Measurements from ENCODE around the gene FAM13C.

The FAM13C gene

DNA sequence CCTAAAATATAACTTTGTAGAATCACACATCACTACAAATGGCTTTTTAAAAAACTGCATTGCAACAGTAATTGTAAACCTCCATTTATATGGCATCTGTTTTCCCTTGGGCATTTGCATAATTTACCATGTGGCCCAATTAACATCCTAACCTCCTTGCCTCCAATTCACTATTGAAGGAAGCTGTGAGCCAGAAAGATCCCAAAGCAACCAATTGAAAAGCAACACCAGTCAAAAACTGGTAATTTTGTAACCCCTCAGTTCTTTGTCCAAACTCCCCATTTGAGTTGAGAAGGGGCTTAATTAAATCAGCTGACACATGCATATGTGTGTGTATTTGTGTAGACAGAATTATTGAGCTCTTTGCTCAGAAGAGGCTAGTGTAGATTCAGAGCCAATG is 90.3 kb downstream of the FAM13C start:
- H3K23ac ChIP-seq (ENCODE audit: low read length) = no peak overlapping the region
- no peak overlapping the region for H2AK5ac ChIP-seq (ENCODE audit: low read length)
- H4K8ac ChIP-seq (ENCODE audit: low read depth, low read length) = no peak overlapping the region
- no peak for DNase-seq
- H3K36me3 ChIP-seq (ENCODE audit: control insufficient read depth, insufficient read depth, low read length) = no peaks in the 10 kb centered on the region
- H3K79me1 ChIP-seq (ENCODE audit: low read length) = no peaks in the 10 kb centered on the region
- no peak overlapping the region for H3K4ac ChIP-seq (ENCODE audit: low read depth, low read length)
- H3K79me2 ChIP-seq (ENCODE audit: control insufficient read depth, insufficient read depth, low read length) = no peaks in the 10 kb centered on the region
- H2BK15ac ChIP-seq (replicated peaks; ENCODE audit: low read depth) = no peak overlapping the region
- no peak overlapping the region for H2BK5ac ChIP-seq (ENCODE audit: low read length)
- H3K4me2 ChIP-seq (ENCODE audit: low read length) = no peak overlapping the region
- H3K27me3 ChIP-seq (ENCODE audit: insufficient read depth, low read length, poor library complexity) = no peaks in the 10 kb centered on the region
- H3K9ac ChIP-seq (ENCODE audit: low read length) = no peak overlapping the region
- H3K27ac ChIP-seq (ENCODE audit: low read depth, low read length) = no peak overlapping the region
- H2BK120ac ChIP-seq (ENCODE audit: low read depth, low read length) = no peak overlapping the region
- H3K18ac ChIP-seq (ENCODE audit: low read length) = no peak overlapping the region
- no peak overlapping the region for H3K56ac ChIP-seq (ENCODE audit: low read length)
- H4K5ac ChIP-seq (ENCODE audit: low read length) = no peak overlapping the region
- H3K4me3 ChIP-seq (ENCODE audit: low read length) = no peak overlapping the region
- H3K4me1 ChIP-seq (ENCODE audit: control insufficient read depth, low read depth, low read length) = no peaks in the 10 kb centered on the region

DNA sequence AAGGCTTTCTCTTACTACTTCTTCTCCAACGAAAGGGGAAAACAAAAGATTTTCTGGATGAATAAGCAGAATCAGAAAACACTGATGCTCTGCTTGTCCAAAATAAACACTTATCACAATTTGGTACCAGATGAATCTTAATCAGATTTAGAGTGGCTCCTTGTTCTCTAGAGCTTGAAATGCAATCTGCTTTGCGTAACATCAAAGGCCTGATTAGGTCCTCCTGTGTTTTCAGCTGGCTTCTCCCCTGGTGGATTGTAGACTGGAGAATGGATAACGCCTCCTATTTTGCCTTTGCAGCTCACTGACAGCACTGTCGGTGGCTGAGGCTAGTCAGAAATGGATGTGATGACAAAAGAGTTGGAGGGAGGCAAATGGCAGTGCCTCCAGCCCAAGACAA is 91.2 kb downstream of the FAM13C start:
- Histone ChIP-seq H3K18ac (ENCODE audit: low read length) (no peak overlapping the region), H3K79me1 (ENCODE audit: low read length) (no peaks in the 10 kb centered on the region), H3K4me1 (ENCODE audit: control insufficient read depth, low read depth, low read length) (no peaks in the 10 kb centered on the region), H2AK5ac (ENCODE audit: low read length) (no peak overlapping the region), H2BK15ac (replicated peaks; ENCODE audit: low read depth) (no peak overlapping the region), H3K79me2 (ENCODE audit: control insufficient read depth, insufficient read depth, low read length) (no peaks in the 10 kb centered on the region), H2BK120ac (ENCODE audit: low read depth, low read length) (no peak overlapping the region), H3K4me3 (ENCODE audit: low read length) (no peak overlapping the region), H3K4me2 (ENCODE audit: low read length) (no peak overlapping the region), H3K9ac (ENCODE audit: low read length) (no peak overlapping the region), H4K8ac (ENCODE audit: low read depth, low read length) (no peak overlapping the region), H3K4ac (ENCODE audit: low read depth, low read length) (no peak overlapping the region), H4K5ac (ENCODE audit: low read length) (no peak overlapping the region), H3K27me3 (ENCODE audit: insufficient read depth, low read length, poor library complexity) (no peaks in the 10 kb centered on the region), H2BK5ac (ENCODE audit: low read length) (no peak overlapping the region), H3K23ac (ENCODE audit: low read length) (no peak overlapping the region), H3K27ac (ENCODE audit: low read depth, low read length) (no peak overlapping the region), H3K56ac (ENCODE audit: low read length) (no peak overlapping the region), H3K36me3 (ENCODE audit: control insufficient read depth, insufficient read depth, low read length) (no peaks in the 10 kb centered on the region)
- no CpG with 5 or more reads among the region's 4 CpGs for WGBS (ENCODE audit: extremely low coverage, insufficient coverage, low lambda C conversion rate)
- DNase-seq = no peak

DNA sequence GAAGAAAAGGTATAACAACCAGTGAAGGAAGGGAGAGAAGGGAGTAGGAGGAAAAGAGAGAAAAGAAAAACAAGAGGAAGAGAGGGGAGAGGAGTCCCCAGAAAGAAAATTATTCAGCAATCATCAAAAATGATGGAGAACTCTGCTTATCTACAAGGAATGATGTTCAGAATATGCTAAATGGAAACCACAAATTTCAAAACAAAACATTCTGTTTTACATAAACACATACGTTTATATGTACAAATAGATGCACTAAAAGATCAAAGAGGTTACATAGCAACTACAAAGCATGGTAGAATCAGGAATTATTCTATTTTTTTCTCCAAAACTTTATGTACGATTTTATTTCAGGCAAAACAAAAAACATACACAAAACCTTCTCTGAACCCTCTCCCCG is 91.9 kb downstream of the FAM13C start:
- no CpG with 5 or more reads among the region's 3 CpGs for WGBS (ENCODE audit: extremely low coverage, insufficient coverage, low lambda C conversion rate)
- H3K79me1 ChIP-seq (ENCODE audit: low read length) = no peaks in the 10 kb centered on the region
- no peak overlapping the region for H3K9ac ChIP-seq (ENCODE audit: low read length)
- no peak overlapping the region for H2BK5ac ChIP-seq (ENCODE audit: low read length)
- H3K79me2 ChIP-seq (ENCODE audit: control insufficient read depth, insufficient read depth, low read length) = no peaks in the 10 kb centered on the region
- no peak overlapping the region for H4K8ac ChIP-seq (ENCODE audit: low read depth, low read length)
- H2BK120ac ChIP-seq (ENCODE audit: low read depth, low read length) = no peak overlapping the region
- H3K4me2 ChIP-seq (ENCODE audit: low read length) = no peak overlapping the region
- no peak overlapping the region for H3K4ac ChIP-seq (ENCODE audit: low read depth, low read length)
- no peak overlapping the region for H3K18ac ChIP-seq (ENCODE audit: low read length)
- no peak overlapping the region for H2BK15ac ChIP-seq (replicated peaks; ENCODE audit: low read depth)
- no peak overlapping the region for H3K56ac ChIP-seq (ENCODE audit: low read length)
- DNase-seq = no peak
- H3K27me3 ChIP-seq (ENCODE audit: insufficient read depth, low read length, poor library complexity) = no peaks in the 10 kb centered on the region
- H3K36me3 ChIP-seq (ENCODE audit: control insufficient read depth, insufficient read depth, low read length) = no peaks in the 10 kb centered on the region
- no peak overlapping the region for H3K27ac ChIP-seq (ENCODE audit: low read depth, low read length)
- H4K5ac ChIP-seq (ENCODE audit: low read length) = no peak overlapping the region
- no peak overlapping the region for H2AK5ac ChIP-seq (ENCODE audit: low read length)
- no peaks in the 10 kb centered on the region for H3K4me1 ChIP-seq (ENCODE audit: control insufficient read depth, low read depth, low read length)
- H3K23ac ChIP-seq (ENCODE audit: low read length) = no peak overlapping the region
- no peak overlapping the region for H3K4me3 ChIP-seq (ENCODE audit: low read length)

DNA sequence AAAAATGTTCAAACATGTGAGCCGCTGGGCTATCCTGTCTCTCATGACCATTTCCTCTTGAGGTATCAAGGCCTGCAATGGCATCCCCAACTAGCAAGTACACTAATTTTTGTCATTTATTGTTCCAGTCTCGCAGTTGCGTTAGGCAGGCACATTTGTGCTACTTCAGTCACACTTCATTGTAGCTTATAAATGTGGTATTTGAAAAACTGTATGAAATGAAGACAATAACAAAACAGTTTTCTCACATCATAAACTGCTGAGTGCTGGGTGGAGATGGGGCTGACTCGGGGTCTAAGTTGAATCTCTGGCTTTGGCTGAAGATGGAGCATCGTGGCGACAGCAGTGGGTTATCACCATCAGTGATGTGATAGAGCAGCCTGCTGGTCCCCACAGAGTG is 92.7 kb downstream of the FAM13C start:
- Histone ChIP-seq H3K27ac (ENCODE audit: low read depth, low read length) (no peak overlapping the region), H4K8ac (ENCODE audit: low read depth, low read length) (no peak overlapping the region), H3K9ac (ENCODE audit: low read length) (no peak overlapping the region), H2BK120ac (ENCODE audit: low read depth, low read length) (no peak overlapping the region), H3K56ac (ENCODE audit: low read length) (no peak overlapping the region), H2BK15ac (replicated peaks; ENCODE audit: low read depth) (no peak overlapping the region), H3K79me2 (ENCODE audit: control insufficient read depth, insufficient read depth, low read length) (no peaks in the 10 kb centered on the region), H2BK5ac (ENCODE audit: low read length) (no peak overlapping the region), H3K18ac (ENCODE audit: low read length) (no peak overlapping the region), H3K4me3 (ENCODE audit: low read length) (no peak overlapping the region), H3K79me1 (ENCODE audit: low read length) (no peaks in the 10 kb centered on the region), H3K27me3 (ENCODE audit: insufficient read depth, low read length, poor library complexity) (no peaks in the 10 kb centered on the region), H2AK5ac (ENCODE audit: low read length) (no peak overlapping the region), H3K23ac (ENCODE audit: low read length) (no peak overlapping the region), H4K5ac (ENCODE audit: low read length) (no peak overlapping the region), H3K36me3 (ENCODE audit: control insufficient read depth, insufficient read depth, low read length) (no peaks in the 10 kb centered on the region), H3K4me2 (ENCODE audit: low read length) (no peak overlapping the region), H3K4ac (ENCODE audit: low read depth, low read length) (no peak overlapping the region), H3K4me1 (ENCODE audit: control insufficient read depth, low read depth, low read length) (no peaks in the 10 kb centered on the region)
- WGBS (ENCODE audit: extremely low coverage, insufficient coverage, low lambda C conversion rate) = no CpG with 5 or more reads among the region's 6 CpGs
- no peak for DNase-seq

DNA sequence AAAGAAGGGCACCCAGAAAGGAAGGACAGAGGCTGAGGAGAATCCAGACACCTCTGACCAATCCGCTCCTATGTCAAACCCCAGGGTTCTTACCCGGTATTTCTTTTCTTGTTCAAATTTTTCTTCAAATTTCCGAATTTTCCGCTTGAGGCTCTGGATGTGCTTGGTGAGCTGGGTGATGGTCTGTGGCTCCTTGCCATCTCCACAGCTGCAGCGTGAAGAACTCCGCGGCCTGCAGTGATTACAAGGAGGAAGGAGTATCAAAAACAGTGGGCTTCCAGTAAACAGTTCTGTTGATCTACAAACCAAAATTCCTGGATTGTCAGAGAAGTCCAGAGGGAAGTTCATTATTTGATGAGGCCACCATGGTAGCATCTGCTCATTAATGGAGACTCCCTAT is 93.9 kb downstream of the FAM13C start:
- no peaks in the 10 kb centered on the region for H3K79me2 ChIP-seq (ENCODE audit: control insufficient read depth, insufficient read depth, low read length)
- no peaks in the 10 kb centered on the region for H3K36me3 ChIP-seq (ENCODE audit: control insufficient read depth, insufficient read depth, low read length)
- no peak overlapping the region for H2BK15ac ChIP-seq (replicated peaks; ENCODE audit: low read depth)
- no peaks in the 10 kb centered on the region for H3K4me1 ChIP-seq (ENCODE audit: control insufficient read depth, low read depth, low read length)
- no peak overlapping the region for H3K9ac ChIP-seq (ENCODE audit: low read length)
- H3K23ac ChIP-seq (ENCODE audit: low read length) = no peak overlapping the region
- H3K4ac ChIP-seq (ENCODE audit: low read depth, low read length) = no peak overlapping the region
- no peak overlapping the region for H3K56ac ChIP-seq (ENCODE audit: low read length)
- no peak for DNase-seq
- no peak overlapping the region for H3K4me2 ChIP-seq (ENCODE audit: low read length)
- no peak overlapping the region for H3K18ac ChIP-seq (ENCODE audit: low read length)
- H4K5ac ChIP-seq (ENCODE audit: low read length) = no peak overlapping the region
- H2BK120ac ChIP-seq (ENCODE audit: low read depth, low read length) = no peak overlapping the region
- no peaks in the 10 kb centered on the region for H3K79me1 ChIP-seq (ENCODE audit: low read length)
- no peak overlapping the region for H3K4me3 ChIP-seq (ENCODE audit: low read length)
- H4K8ac ChIP-seq (ENCODE audit: low read depth, low read length) = no peak overlapping the region
- H3K27ac ChIP-seq (ENCODE audit: low read depth, low read length) = no peak overlapping the region
- WGBS (ENCODE audit: extremely low coverage, insufficient coverage, low lambda C conversion rate) = no CpG with 5 or more reads among the region's 7 CpGs
- H3K27me3 ChIP-seq (ENCODE audit: insufficient read depth, low read length, poor library complexity) = no peaks in the 10 kb centered on the region
- no peak overlapping the region for H2AK5ac ChIP-seq (ENCODE audit: low read length)
- H2BK5ac ChIP-seq (ENCODE audit: low read length) = no peak overlapping the region

DNA sequence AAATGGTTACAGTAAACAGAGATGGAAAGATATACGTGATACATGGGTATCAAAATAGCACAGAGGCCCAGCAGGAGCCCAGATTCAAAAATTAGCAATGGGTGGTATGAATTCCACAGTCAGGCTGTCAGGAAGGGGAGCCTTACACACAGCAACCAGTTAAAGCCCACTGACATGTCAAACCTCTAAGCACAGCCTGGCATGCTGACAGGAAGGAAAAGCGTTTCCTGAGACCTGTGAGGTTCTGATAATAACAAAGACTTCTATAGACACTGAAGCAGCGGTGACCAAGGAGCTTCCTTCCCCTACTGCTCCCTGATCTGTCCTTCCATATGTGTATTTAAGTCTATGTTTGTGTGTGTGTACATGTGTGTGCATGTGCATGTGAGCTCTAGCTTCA is 96.0 kb downstream of the FAM13C start:
- 100% methylated on average over 1 of the region's 3 CpGs for WGBS (ENCODE audit: extremely low coverage, insufficient coverage, low lambda C conversion rate)
- no peak overlapping the region for H3K4me2 ChIP-seq (ENCODE audit: low read length)
- no peak overlapping the region for H2BK5ac ChIP-seq (ENCODE audit: low read length)
- H3K23ac ChIP-seq (ENCODE audit: low read length) = no peak overlapping the region
- no peak overlapping the region for H3K27ac ChIP-seq (ENCODE audit: low read depth, low read length)
- H3K4me3 ChIP-seq (ENCODE audit: low read length) = no peak overlapping the region
- H3K56ac ChIP-seq (ENCODE audit: low read length) = no peak overlapping the region
- H4K5ac ChIP-seq (ENCODE audit: low read length) = no peak overlapping the region
- H3K4ac ChIP-seq (ENCODE audit: low read depth, low read length) = no peak overlapping the region
- H3K18ac ChIP-seq (ENCODE audit: low read length) = no peak overlapping the region
- no peaks in the 10 kb centered on the region for H3K27me3 ChIP-seq (ENCODE audit: insufficient read depth, low read length, poor library complexity)
- H3K79me2 ChIP-seq (ENCODE audit: control insufficient read depth, insufficient read depth, low read length) = no peaks in the 10 kb centered on the region
- no peaks in the 10 kb centered on the region for H3K79me1 ChIP-seq (ENCODE audit: low read length)
- H2BK120ac ChIP-seq (ENCODE audit: low read depth, low read length) = no peak overlapping the region
- DNase-seq = no peak
- no peak overlapping the region for H2BK15ac ChIP-seq (replicated peaks; ENCODE audit: low read depth)
- no peaks in the 10 kb centered on the region for H3K4me1 ChIP-seq (ENCODE audit: control insufficient read depth, low read depth, low read length)
- H4K8ac ChIP-seq (ENCODE audit: low read depth, low read length) = no peak overlapping the region
- no peaks in the 10 kb centered on the region for H3K36me3 ChIP-seq (ENCODE audit: control insufficient read depth, insufficient read depth, low read length)
- no peak overlapping the region for H2AK5ac ChIP-seq (ENCODE audit: low read length)
- no peak overlapping the region for H3K9ac ChIP-seq (ENCODE audit: low read length)
